Activated CD8-positive, alpha-beta memory T cell treated with anti-CD3 and anti-CD28 coated beads, Interleukin-2, amount 50 U/mL, for 1 hour (primary cell): Measurements from ENCODE around the gene ZSCAN5A.
"Not testable (repeated sequence)": the region's sequence is repeated elsewhere in the genome, so short reads cannot be mapped to it uniquely, and the experiment has no call there.

Experiments used
- DNase-seq: peaks from one replicate; pipeline ENCODE4 v3.0.0-alpha.2; 2020; ENCODE audit errors: extremely low read depth

ZSCAN5A gene

GRCh38 chr19:56207581-56207980, 107.1 kb downstream of the ZSCAN5A start:
- DNase-seq: not testable (repeated sequence)

- DNase-seq: no peak
These were observed 112.7 kb downstream of the ZSCAN5A start, which contains the start of gene ZSCAN5C for GRCh38 chr19:56201973-56202372. ZSCAN5C (plus strand) TSS chr19:56202273; CDS start chr19:56205914, 3,641 bp downstream.

- DNase-seq: no peak
These were observed 115.0 kb downstream of the ZSCAN5A start for GRCh38 chr19:56199687-56200086.

- DNase-seq: not testable (repeated sequence)
These were observed 117.0 kb downstream of the ZSCAN5A start, which contains the start of gene ZSCAN5B for GRCh38 chr19:56197646-56198045. ZSCAN5B (minus strand) TSS chr19:56197783; CDS start chr19:56193052, 4,731 bp downstream.

GRCh38 chr19:56193981-56194640, 120.5 kb downstream of the ZSCAN5A start:
- no peak for DNase-seq

GRCh38 chr19:56191711-56192110, 122.9 kb downstream of the ZSCAN5A start:
- DNase-seq: no peak

GRCh38 chr19:56191115-56191514, 123.5 kb downstream of the ZSCAN5A start:
- no peak for DNase-seq

GRCh38 chr19:56189785-56190184, 124.9 kb downstream of the ZSCAN5A start:
- no peak for DNase-seq

GRCh38 chr19:56177564-56178243, 136.9 kb downstream of the ZSCAN5A start:
- no peak for DNase-seq

- no peak for DNase-seq
These were observed 137.8 kb downstream of the ZSCAN5A start for GRCh38 chr19:56176881-56177280.

GRCh38 chr19:56176310-56176709, 138.3 kb downstream of the ZSCAN5A start:
- not testable (repeated sequence) for DNase-seq

GRCh38 chr19:56175861-56176307, 138.8 kb downstream of the ZSCAN5A start, which contains the start of gene GALP:
GALP (plus strand) TSS chr19:56176008; CDS start chr19:56177109, 1,101 bp downstream.
- not testable (repeated sequence) for DNase-seq

- no peak for DNase-seq
These were observed 140.1 kb downstream of the ZSCAN5A start for GRCh38 chr19:56174550-56174949.

GRCh38 chr19:56174086-56174485, 140.6 kb downstream of the ZSCAN5A start:
- DNase-seq: no peak
